SK-N-SH (cell line): ENCODE data around the gene LRP4. TPM values are rescaled to one million over a fixed set of nuclear protein-coding genes. Genes with fewer than 3 reads are reported as not detected.

Experiments
- CTCF ChIA-PET: fragments of 300-600, 350-600 bp; formaldehyde crosslinking; extraction: SDS; loops from one replicate; lab custom pipeline; 2021; lab: Yijun Ruan, JAX
- POLR2A ChIA-PET: fragments of 350-600 bp; sonication (Branson Sonifier 250); formaldehyde crosslinking; extraction: SDS; loops from one replicate; lab custom pipeline; 2020; ENCODE audit warnings: antibody characterized with exemption, inconsistent platforms; lab: Yijun Ruan, JAX
- DNase-seq: peaks from one replicate; pipeline ENCODE4 v3.0.0; 2012
- H2AFZ ChIP-seq: fragments of 200-600 bp; sonication (generic); 2 replicates; pipeline ENCODE4 v1.8.1; 2016; ENCODE audit warnings: antibody characterized with exemption, mild to moderate bottlenecking, low read depth
- H3F3A ChIP-seq: fragments of 200-600 bp; sonication (generic); replicated peaks from 2 replicates; pipeline ENCODE3; 2016; ENCODE audit warnings: antibody characterized with exemption, mild to moderate bottlenecking; ENCODE audit not compliant: insufficient read depth
- H3K27ac ChIP-seq, 2 experiments: fragments of 200-500 bp in 1 of 2; fragments of 200-600 bp in 1 of 2; sonication (Bioruptor generic) in 1 of 2; sonication (generic), shearing (Covaris generic) in 1 of 2; 2 replicates each; pipeline versions ENCODE4 v1.5.1 to v1.6.1; 2014 to 2016; ENCODE audit warnings: low read depth in 2 of 2, inconsistent platforms in 1 of 2, low read length in 1 of 2, mild to moderate bottlenecking in 1 of 2, mixed read lengths in 1 of 2
- H3K27me3 ChIP-seq: fragments of 200-600 bp; sonication (generic), shearing (Covaris generic); 2 replicates; pipeline ENCODE4 v1.6.1; 2016; ENCODE audit warnings: mixed run types; ENCODE audit not compliant: insufficient read depth
- H3K36me3 ChIP-seq, 2 experiments: fragments of 200-500 bp in 1 of 2; fragments of 200-600 bp in 1 of 2; sonication (Bioruptor generic) in 1 of 2; sonication (generic) in 1 of 2; replicated peaks in 1 of 2; 2 replicates each; pipeline versions ENCODE3 to v1.5.1; 2014 to 2016; ENCODE audit warnings: low read length in 1 of 2, mild to moderate bottlenecking in 1 of 2; ENCODE audit not compliant: insufficient read depth in 2 of 2, control insufficient read depth in 1 of 2
- H3K4me1 ChIP-seq, 2 experiments: fragments of 200-500 bp in 1 of 2; fragments of 200-600 bp in 1 of 2; sonication (Bioruptor generic) in 1 of 2; sonication (generic), shearing (Covaris generic) in 1 of 2; 2 replicates each; pipeline versions ENCODE4 v1.5.1 to v1.6.1; 2014 to 2016; ENCODE audit warnings: low read depth in 1 of 2, low read length in 1 of 2, mixed run types in 1 of 2; ENCODE audit not compliant: insufficient read depth in 2 of 2, control insufficient read depth in 1 of 2
- H3K4me2 ChIP-seq: fragments of 200-600 bp; sonication (generic), shearing (Covaris generic); 2 replicates; pipeline ENCODE4 v1.6.1; 2017; ENCODE audit warnings: mixed run types
- H3K4me3 ChIP-seq, 2 experiments: fragments of 200-500 bp in 1 of 2; fragments of 200-600 bp in 1 of 2; sonication (Bioruptor generic) in 1 of 2; sonication (generic), shearing (Covaris generic) in 1 of 2; 2 replicates each; pipeline versions ENCODE4 v1.5.1 to v1.8.1; 2014 to 2016; ENCODE audit warnings: low read depth in 2 of 2, inconsistent platforms in 1 of 2, low read length in 1 of 2, mild to moderate bottlenecking in 1 of 2, mixed read lengths in 1 of 2, moderate library complexity in 1 of 2
- H3K79me2 ChIP-seq: fragments of 200-600 bp; sonication (generic); 2 replicates; pipeline ENCODE4 v1.8.1; 2017; ENCODE audit warnings: mild to moderate bottlenecking; ENCODE audit not compliant: insufficient read depth
- H3K9ac ChIP-seq: fragments of 200-600 bp; sonication (generic); 2 replicates; pipeline ENCODE4 v1.6.1; 2017; ENCODE audit warnings: mixed run types
- H3K9me2 ChIP-seq: fragments of 200-600 bp; sonication (generic); 2 replicates; pipeline ENCODE4 v1.6.1; 2017; ENCODE audit warnings: mixed run types
- H3K9me3 ChIP-seq: fragments of 200-600 bp; sonication (generic); 2 replicates; pipeline ENCODE4 v1.6.1; 2017; ENCODE audit warnings: mixed run types, mild to moderate bottlenecking, moderate library complexity
- H4K20me1 ChIP-seq: fragments of 200-600 bp; sonication (generic); 2 replicates; pipeline ENCODE4 v1.6.1; 2017; ENCODE audit warnings: mild to moderate bottlenecking, mixed run types; ENCODE audit not compliant: insufficient read depth
- CHD2 ChIP-seq: fragments of 150-350 bp; IDR thresholded peaks from 2 replicates; pipeline ENCODE4 v1.6.1; 2018; ENCODE audit warnings: low read length; ENCODE audit not compliant: partially characterized antibody
- ELF1 ChIP-seq: IDR thresholded peaks from 2 replicates; pipeline ENCODE4 v1.4.0; 2012
- EZH2phosphoT487 ChIP-seq: fragments of 200-600 bp; sonication (generic); IDR thresholded peaks from 2 replicates; pipeline ENCODE4 v1.6.1; 2017; ENCODE audit warnings: low read depth, mixed run types, mild to moderate bottlenecking, antibody characterized with exemption, moderate library complexity, borderline replicate concordance
- GABPA ChIP-seq: IDR thresholded peaks from 2 replicates; pipeline ENCODE4 v1.4.0; 2012; ENCODE audit warnings: low read depth, mild to moderate bottlenecking
- GATA2 ChIP-seq: sonication (generic); formaldehyde crosslinking; IDR thresholded peaks from 2 replicates; pipeline ENCODE4 v1.5.0; 2020; ENCODE audit warnings: mild to moderate bottlenecking, missing genetic modification reagents
- IRF3 ChIP-seq: fragments of 150-350 bp; IDR thresholded peaks from 2 replicates; pipeline ENCODE4 v1.6.1; 2016; ENCODE audit warnings: mild to moderate bottlenecking, low read depth, low read length
- JUND ChIP-seq: IDR thresholded peaks from 2 replicates; pipeline ENCODE4 v1.4.0; 2012
- MAX ChIP-seq: IDR thresholded peaks from 2 replicates; pipeline ENCODE4 v1.4.0; 2012; ENCODE audit warnings: low read depth
- MXI1 ChIP-seq: IDR thresholded peaks from 2 replicates; pipeline ENCODE4 v1.6.1; 2012; ENCODE audit warnings: mild to moderate bottlenecking, low read depth, low read length, improper control_type of control experiment
- NFIC ChIP-seq: IDR thresholded peaks from 2 replicates; pipeline ENCODE4 v1.4.0; 2012; ENCODE audit warnings: borderline replicate concordance
- NRF1 ChIP-seq: IDR thresholded peaks from 2 replicates; pipeline ENCODE4 v1.6.1; 2012; ENCODE audit warnings: low read depth, mild to moderate bottlenecking, low read length
- PBX3 ChIP-seq: IDR thresholded peaks from 2 replicates; pipeline ENCODE4; 2012
- POLR2AphosphoS5 ChIP-seq: IDR thresholded peaks from 2 replicates; pipeline ENCODE4 v1.6.1; 2012; ENCODE audit warnings: low read depth, low read length
- RCOR1 ChIP-seq: fragments of 150-350 bp; IDR thresholded peaks from 2 replicates; pipeline ENCODE4 v1.6.1; 2017; ENCODE audit warnings: antibody characterized with exemption, low read length
- REST ChIP-seq: IDR thresholded peaks from 2 replicates; pipeline ENCODE4 v1.6.1; 2012; ENCODE audit warnings: mild to moderate bottlenecking, low read depth, low read length, moderate library complexity
- TEAD4 ChIP-seq: IDR thresholded peaks from 2 replicates; pipeline ENCODE4 v1.4.0; 2012; ENCODE audit warnings: mild to moderate bottlenecking, borderline replicate concordance; ENCODE audit not compliant: insufficient read depth
- WGBS: methylation state at CpG from one replicate; pipeline ENCODE4 v1.1.6; 2017; ENCODE audit warnings: low lambda C conversion rate; 5-methylcytosine and 5-hydroxymethylcytosine counted together
- polyA plus RNA-seq, 3 experiments: library from polyadenylated mRNA; depleted of rRNA; stranded (reverse); fragments of >200 nt; gene quantifications; 2 replicates each; pipeline ENCODE4 v1.2.3, GENCODE V29; 2012

LRP4 gene
- polyA plus RNA-seq, 1 of the 3 experiments (the other 2 are of a cell fraction): 10.9 TPM

GRCh38 chr11:46876471-46876870 is 41.9 kb downstream of the LRP4 start:
- Histone ChIP-seq H3K9me3 (no peaks in the 10 kb centered on the region), H3K27me3 (no peaks in the 10 kb centered on the region), H2AFZ (no peak overlapping the region), H3K79me2 (no peaks in the 10 kb centered on the region), H3K27ac (no peak overlapping the region), H3K4me3 (no peak overlapping the region), H3K36me3 (peaks cover 24 to 42% of the 10 kb centered on the region in 2 experiments), H3K9ac (no peak overlapping the region), H3K4me1 (peaks cover 0 to 2% of the 10 kb centered on the region in 2 experiments; a peak in 1 of 4 replicates), H3K9me2 (no peaks in the 10 kb centered on the region), H3F3A (no peaks in the 10 kb centered on the region), H3K4me2 (no peak overlapping the region), H4K20me1 (no peaks in the 10 kb centered on the region)
- no peak for DNase-seq
- ChIA-PET CTCF (interaction anchor here (1.6 to 3.4 kb wide), 2 partner anchors 12 to 276 kb away, joined by 3 to 17 read pairs; no protein-coding TSS in a partner anchor), POLR2A (no interaction called here)
- 93% methylated on average over 11 of the region's 11 CpGs for WGBS
- TF ChIP-seq POLR2AphosphoS5 (no peak), IRF3 (no peak)

- ChIA-PET POLR2A (no interaction called here), CTCF (interaction anchor here (0.9 to 1.7 kb wide), 3 partner anchors 20 to 286 kb away, joined by 4 read pairs; no protein-coding TSS in a partner anchor)
- Histone ChIP-seq H3K4me1 (no peaks in the 10 kb centered on the region), H3K27me3 (no peaks in the 10 kb centered on the region), H3K9ac (no peak overlapping the region), H3K4me2 (no peak overlapping the region), H3K9me2 (no peaks in the 10 kb centered on the region), H3K36me3 (peaks cover 24 to 48% of the 10 kb centered on the region in 2 experiments), H3K4me3 (no peak overlapping the region), H2AFZ (no peak overlapping the region), H3F3A (no peaks in the 10 kb centered on the region), H3K9me3 (no peaks in the 10 kb centered on the region), H4K20me1 (no peaks in the 10 kb centered on the region), H3K79me2 (no peaks in the 10 kb centered on the region), H3K27ac (no peak overlapping the region)
- no peak for DNase-seq
- TF ChIP-seq NFIC: no peak
- no peak for TF ChIP-seq PBX3
- no peak for TF ChIP-seq MXI1
- no peak for TF ChIP-seq GABPA
- no peak for TF ChIP-seq GATA2 (CRISPR knock-in tag)
- TF ChIP-seq TEAD4: no peak
- TF ChIP-seq POLR2AphosphoS5: no peak
- TF ChIP-seq MAX: no peak
- TF ChIP-seq EZH2phosphoT487: no peak
- TF ChIP-seq RCOR1: no peak
- TF ChIP-seq REST: no peak
- no peak for TF ChIP-seq IRF3
- no peak for TF ChIP-seq JUND
- TF ChIP-seq CHD2: no peak
- no peak for TF ChIP-seq ELF1
- no peak for TF ChIP-seq NRF1
- WGBS: 94% methylated on average over 6 of the region's 6 CpGs
Observed at GRCh38 chr11:46874586-46874985, 43.8 kb downstream of the LRP4 start.
